ENCODE measurements around the gene RPL31.

Gene RPL31

GRCh38 chr2:100957996-100958653, 44.0 kb upstream of the RPL31 start:
- no peak overlapping the region for H3K4me3 ChIP-seq (ENCODE audit: low read length)
- H3F3A ChIP-seq (ENCODE audit: insufficient read depth, low read length), result peaks cover 9% of the 10 kb centered on the region
- no peak overlapping the region for H3K27ac ChIP-seq (ENCODE audit: low read length)
- no peaks in the 10 kb centered on the region for H3K79me2 ChIP-seq (ENCODE audit: low read length)
- H3K4me1 ChIP-seq (ENCODE audit: low read length), result peaks cover 25% of the 10 kb centered on the region
- no peaks in the 10 kb centered on the region for H3K9me3 ChIP-seq (replicated peaks; ENCODE audit: insufficient read depth, low read length)
- H3K9me2 ChIP-seq (replicated peaks; ENCODE audit: insufficient read depth, low read length), result no peaks in the 10 kb centered on the region
- no peak overlapping the region for H3K4me2 ChIP-seq (ENCODE audit: low read depth, low read length)
- H3K36me3 ChIP-seq (replicated peaks; ENCODE audit: insufficient read depth, low read length), result no peaks in the 10 kb centered on the region
- no peak overlapping the region for H2AFZ ChIP-seq (ENCODE audit: low read length)
- no peak for DNase-seq
- no peaks in the 10 kb centered on the region for H4K20me1 ChIP-seq (ENCODE audit: insufficient read depth, low read length)
- no peak for TF ChIP-seq EZH2 (optimal IDR thresholded peaks at IDR 0.05; ENCODE audit: low read depth, low read length)
- TF ChIP-seq EZH2phosphoT487 (IDR thresholded peaks at IDR 0.05; ENCODE audit: low read length), result no peak
- TF ChIP-seq CTCF (IDR thresholded peaks at IDR 0.05; ENCODE audit: low read length), result no peak
- no peaks in the 10 kb centered on the region for H3K27me3 ChIP-seq (replicated peaks; ENCODE audit: insufficient read depth, low read length)
- no peak overlapping the region for H3K9ac ChIP-seq (ENCODE audit: low read length)

- peaks cover 9% of the 10 kb centered on the region for H3F3A ChIP-seq (ENCODE audit: insufficient read depth, low read length)
- peak overlapping the region; percentile 32 for H3K9ac ChIP-seq (ENCODE audit: low read length)
- H3K36me3 ChIP-seq (replicated peaks; ENCODE audit: insufficient read depth, low read length), result no peaks in the 10 kb centered on the region
- TF ChIP-seq CTCF (IDR thresholded peaks at IDR 0.05; ENCODE audit: low read length) (no peak), EZH2phosphoT487 (IDR thresholded peaks at IDR 0.05; ENCODE audit: low read length) (no peak), EZH2 (optimal IDR thresholded peaks at IDR 0.05; ENCODE audit: low read depth, low read length) (no peak)
- DNase-seq, result peak; percentile 75
- H3K4me3 ChIP-seq (ENCODE audit: low read length), result peak overlapping the region; percentile 38
- peaks cover 25% of the 10 kb centered on the region for H3K4me1 ChIP-seq (ENCODE audit: low read length)
- H3K9me2 ChIP-seq (replicated peaks; ENCODE audit: insufficient read depth, low read length), result no peaks in the 10 kb centered on the region
- H3K79me2 ChIP-seq (ENCODE audit: low read length), result no peaks in the 10 kb centered on the region
- peak overlapping the region; percentile 60 for H3K27ac ChIP-seq (ENCODE audit: low read length)
- H4K20me1 ChIP-seq (ENCODE audit: insufficient read depth, low read length), result no peaks in the 10 kb centered on the region
- H3K27me3 ChIP-seq (replicated peaks; ENCODE audit: insufficient read depth, low read length), result no peaks in the 10 kb centered on the region
- no peaks in the 10 kb centered on the region for H3K9me3 ChIP-seq (replicated peaks; ENCODE audit: insufficient read depth, low read length)
- peak overlapping the region; percentile 39 for H2AFZ ChIP-seq (ENCODE audit: low read length)
- peak overlapping the region; percentile 75 for H3K4me2 ChIP-seq (ENCODE audit: low read depth, low read length)
These were observed 42.7 kb upstream of the RPL31 start for GRCh38 chr2:100959225-100959880.

- Histone ChIP-seq H3K9me3 (replicated peaks; ENCODE audit: insufficient read depth, low read length) (no peaks in the 10 kb centered on the region), H3K4me1 (ENCODE audit: low read length) (peaks cover 25% of the 10 kb centered on the region), H3K9ac (ENCODE audit: low read length) (no peak overlapping the region), H3K27ac (ENCODE audit: low read length) (no peak overlapping the region), H3K4me2 (ENCODE audit: low read depth, low read length) (no peak overlapping the region), H3F3A (ENCODE audit: insufficient read depth, low read length) (peaks cover 9% of the 10 kb centered on the region), H3K27me3 (replicated peaks; ENCODE audit: insufficient read depth, low read length) (no peaks in the 10 kb centered on the region), H2AFZ (ENCODE audit: low read length) (no peak overlapping the region), H3K36me3 (replicated peaks; ENCODE audit: insufficient read depth, low read length) (no peaks in the 10 kb centered on the region), H4K20me1 (ENCODE audit: insufficient read depth, low read length) (no peaks in the 10 kb centered on the region), H3K9me2 (replicated peaks; ENCODE audit: insufficient read depth, low read length) (no peaks in the 10 kb centered on the region), H3K4me3 (ENCODE audit: low read length) (no peak overlapping the region), H3K79me2 (ENCODE audit: low read length) (no peaks in the 10 kb centered on the region)
- TF ChIP-seq CTCF (IDR thresholded peaks at IDR 0.05; ENCODE audit: low read length), result no peak
- TF ChIP-seq EZH2 (optimal IDR thresholded peaks at IDR 0.05; ENCODE audit: low read depth, low read length), result no peak
- TF ChIP-seq EZH2phosphoT487 (IDR thresholded peaks at IDR 0.05; ENCODE audit: low read length), result no peak
- DNase-seq, result no peak
These were observed 41.4 kb upstream of the RPL31 start for GRCh38 chr2:100960688-100961087.

All from MM.1S (cell line).